K562 (cell line): Measurements from ENCODE around the gene MTFMT. TPM values are rescaled to one million over a fixed set of nuclear protein-coding genes. Genes with fewer than 3 reads are reported as not detected.

Experiments used
- ATAC-seq: fragments of 200-7000 bp; cut with Tn5 transposase; 3 replicates; pipeline ENCODE4 v1.9.1; 2020; ENCODE audit warnings: moderate library complexity
- BruUV-seq: library from RNA; stranded (reverse); fragments of 400-500 nt; replicated peaks from 2 replicates; lab custom pipeline; 2021; lab: Mats Ljungman, UMichigan
- CTCF ChIA-PET: fragments of 300-600 bp; formaldehyde crosslinking; extraction: SDS; loops from one replicate; lab custom pipeline; 2021; ENCODE audit warnings: low intra/inter-chr PET ratio; lab: Yijun Ruan, JAX
- POLR2A ChIA-PET: fragments of 300-600, 350-650 bp; sonication (Branson Sonifier 250); formaldehyde crosslinking; extraction: SDS; loops from one replicate; lab custom pipeline; 2021; ENCODE audit warnings: antibody characterized with exemption, inconsistent platforms; lab: Yijun Ruan, JAX
- DNase-seq, 4 experiments: peaks; one replicate each; pipeline versions ENCODE4 v3.0.0 to v3.0.0-alpha.2; 2011 to 2018; ENCODE audit warnings: low spot score in 3 of 4, mixed read lengths in 3 of 4; ENCODE audit errors: extremely low read depth in 1 of 4
- FAIRE-seq: peaks from 2 replicates; lab custom pipeline; 2011; peaks lifted over from hg19 to GRCh38; lab: Jason Lieb, UNC
- H2AFZ ChIP-seq: 2 replicates; pipeline ENCODE4 v1.6.0; 2011; ENCODE audit warnings: low read depth, low read length, control low read depth, inconsistent platforms
- H3K27ac ChIP-seq: fragments of 200-600 bp; 3 replicates; pipeline ENCODE4 v1.8.0; 2011; ENCODE audit warnings: low read depth, mild to moderate bottlenecking, control low read depth, inconsistent platforms, low read length, moderate library complexity, mixed read lengths; ENCODE audit errors: extremely low read depth
- H3K27me3 ChIP-seq, 2 experiments: fragments of 300-600 bp in 1 of 2; 2 replicates in 1 of 2; 3 replicates in 1 of 2; pipeline versions ENCODE4 v1.6.0 to v1.8.0; 2011; ENCODE audit warnings: inconsistent platforms in 2 of 2, low read length in 2 of 2, mild to moderate bottlenecking in 1 of 2, mixed read lengths in 1 of 2, moderate library complexity in 1 of 2; ENCODE audit not compliant: control insufficient read depth in 2 of 2, insufficient read depth in 2 of 2
- H3K36me3 ChIP-seq: fragments of 300-600 bp; 3 replicates; pipeline ENCODE4 v1.8.0; 2011; ENCODE audit warnings: mild to moderate bottlenecking, low read length, inconsistent platforms; ENCODE audit not compliant: control insufficient read depth, insufficient read depth
- H3K4me1 ChIP-seq, 2 experiments: fragments of 200-600 bp in 1 of 2; replicated peaks in 1 of 2; 2 replicates in 1 of 2; 3 replicates in 1 of 2; pipeline versions ENCODE4 v1.5.1 to v1.8.0; 2011; ENCODE audit warnings: inconsistent platforms in 2 of 2, low read length in 2 of 2, mild to moderate bottlenecking in 1 of 2, mixed read lengths in 1 of 2, moderate library complexity in 1 of 2; ENCODE audit not compliant: control insufficient read depth in 2 of 2, insufficient read depth in 2 of 2
- H3K4me2 ChIP-seq: 2 replicates; pipeline ENCODE4 v1.6.1; 2011; ENCODE audit warnings: low read length, control low read depth, inconsistent platforms, mixed read lengths; ENCODE audit not compliant: insufficient read depth
- H3K4me3 ChIP-seq: fragments of 200-600 bp; sonication (generic), shearing (Covaris generic); 2 replicates; pipeline ENCODE4 v1.5.1; 2016; ENCODE audit warnings: control low read depth, inconsistent platforms
- H3K79me2 ChIP-seq: fragments of 200-600 bp; 3 replicates; pipeline ENCODE4 v1.8.0; 2011; ENCODE audit warnings: low read length, inconsistent platforms; ENCODE audit not compliant: control insufficient read depth, insufficient read depth
- H3K9ac ChIP-seq, 2 experiments: 2 replicates each; pipeline versions ENCODE4 v1.6.0 to v1.6.1; 2011; ENCODE audit warnings: low read depth in 2 of 2, low read length in 2 of 2, control low read depth in 1 of 2, inconsistent platforms in 1 of 2, mild to moderate bottlenecking in 1 of 2, mixed read lengths in 1 of 2; ENCODE audit not compliant: insufficient read depth in 1 of 2
- H3K9me1 ChIP-seq: one replicate; pipeline ENCODE4 v1.6.0; 2011; ENCODE audit warnings: inconsistent platforms, mild to moderate bottlenecking, low read length, moderate library complexity; ENCODE audit not compliant: control insufficient read depth, insufficient read depth
- H3K9me3 ChIP-seq: replicated peaks from 2 replicates; pipeline ENCODE4 v1.5.1; 2011; ENCODE audit warnings: low read depth, low read length, inconsistent platforms; ENCODE audit not compliant: control insufficient read depth, insufficient read depth
- H4K20me1 ChIP-seq: replicated peaks from 2 replicates; pipeline ENCODE4 v1.6.1; 2011; ENCODE audit warnings: low read length, inconsistent platforms, mixed read lengths; ENCODE audit not compliant: control insufficient read depth, insufficient read depth
- BCOR ChIP-seq: fragments of 450-650 bp; IDR thresholded peaks from 2 replicates; pipeline ENCODE4 v1.6.1; 2016
- ETV1 ChIP-seq: fragments of 450-650 bp; conservative IDR thresholded peaks from 2 replicates; pipeline ENCODE4 v1.6.1; 2016; ENCODE audit warnings: missing genetic modification characterization, control low read depth, low read depth, missing compliant biosample characterization
- GATAD2A ChIP-seq: fragments of 450-650 bp; IDR thresholded peaks from 2 replicates; pipeline ENCODE4 v1.6.1; 2017
- MTA1 ChIP-seq: fragments of 450-650 bp; IDR thresholded peaks from 2 replicates; pipeline ENCODE4 v1.6.1; 2017; ENCODE audit warnings: borderline replicate concordance
- TSC22D4 ChIP-seq: fragments of 450-650 bp; IDR thresholded peaks from 2 replicates; pipeline ENCODE4 v1.6.1; 2016; ENCODE audit warnings: missing genetic modification characterization, missing biosample characterization, control low read depth
- WGBS: fragments of 100-300 bp; shearing (Covaris generic); methylation state at CpG from one replicate; pipeline ENCODE4 v1.1.6; 2016; ENCODE audit warnings: low coverage, mixed read lengths; ENCODE audit not compliant: insufficient coverage; ENCODE audit errors: missing lambda C conversion rate; 5-methylcytosine and 5-hydroxymethylcytosine counted together
- in situ Hi-C: fragments of 300-500 bp; cut with MboI; formaldehyde crosslinking; loops from 4 replicates; pipeline ENCODE4 v1.15.0; 2018; ENCODE audit warnings: inconsistent platforms, mixed read lengths
- intact Hi-C: fragments of 100-400 bp; cut with micrococcal nuclease; formaldehyde crosslinking; loops from 2 replicates; pipeline ENCODE4 v1.14.2; 2022
- polyA plus RNA-seq, 8 experiments: library from polyadenylated mRNA; depleted of rRNA in 4 of 8; stranded (reverse) in 5 of 8; unstranded in 3 of 8; fragments of >200 nt; fragmentation: Nextera tagmentation in 2 of 8; fragmentation: Illumina TruSeq in 1 of 8; extraction: Ambion mirVana in 2 of 8; extraction: Trizol in 1 of 8; gene quantifications; 2 replicates each; pipeline versions ENCODE4 v1.2.1 to v1.2.3, GENCODE V29; 2011 to 2014; ENCODE audit warnings: inconsistent platforms in 1 of 8, missing spikeins in 1 of 8
- total RNA-seq, 7 experiments: library from RNA; depleted of rRNA in 6 of 7; stranded (reverse); fragments of >200 nt in 6 of 7; fragmentation: Illumina TruSeq in 2 of 7; extraction: Trizol in 2 of 7; gene quantifications; 2 replicates each; pipeline versions ENCODE4 v1.2.1 to v1.2.3, GENCODE V29; 2011 to 2021; ENCODE audit warnings: low replicate concordance in 1 of 7
- TF ChIP-seq, protein P1 (sequence below): fragments of 450-650 bp; formaldehyde crosslinking; IDR thresholded peaks from 2 replicates; pipeline ENCODE4 v1.4.0; 2022; ENCODE audit warnings: missing genetic modification characterization
- TF ChIP-seq, protein P2 (sequence below): IDR thresholded peaks from 2 replicates; pipeline ENCODE4 v1.6.1; 2016; ENCODE audit warnings: missing genetic modification characterization, missing compliant biosample characterization
- TF ChIP-seq, protein P3 (sequence below): sonication (generic); formaldehyde crosslinking; IDR thresholded peaks from 2 replicates; pipeline ENCODE4 v1.8.1; 2023; ENCODE audit warnings: mild to moderate bottlenecking, missing genetic modification reagents
- TF ChIP-seq, protein P4 (sequence below): fragments of 450-650 bp; IDR thresholded peaks from 2 replicates; pipeline ENCODE4 v1.6.1; 2016; ENCODE audit warnings: antibody characterized with exemption
- TF ChIP-seq, protein P5 (sequence below): sonication (generic); IDR thresholded peaks from 2 replicates; pipeline ENCODE4 v1.6.1; 2016

The MTFMT gene
- total and polyA plus RNA-seq, 9 of the 15 experiments (the other 6 are each of a cell fraction or from before 2014, with no cell fraction given), result 1.4 to 31.1 (median 16.2) TPM

DNA sequence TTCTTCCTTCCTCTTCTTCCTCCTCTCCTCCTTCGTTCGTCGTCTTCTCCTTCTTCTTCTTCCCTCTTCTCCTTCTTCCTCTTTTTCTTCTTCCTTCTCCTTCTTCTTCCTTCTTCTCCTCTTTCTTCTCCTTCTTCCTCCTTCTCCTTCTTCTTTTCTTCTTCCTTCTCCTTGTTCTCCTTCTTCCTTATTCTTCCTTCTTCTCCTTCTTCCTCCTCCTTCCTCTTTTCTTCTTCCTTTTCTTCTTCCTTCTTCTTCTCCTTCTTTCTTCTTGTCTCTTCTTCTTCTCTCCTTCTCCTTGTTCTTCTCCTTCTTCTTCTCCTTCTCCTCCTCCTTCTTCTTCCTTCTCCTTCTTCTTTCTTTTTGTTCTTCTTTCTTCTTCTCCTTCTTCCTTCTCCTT is 75.0 kb downstream of the MTFMT start (continued):
- TF ChIP-seq, protein P1, sequence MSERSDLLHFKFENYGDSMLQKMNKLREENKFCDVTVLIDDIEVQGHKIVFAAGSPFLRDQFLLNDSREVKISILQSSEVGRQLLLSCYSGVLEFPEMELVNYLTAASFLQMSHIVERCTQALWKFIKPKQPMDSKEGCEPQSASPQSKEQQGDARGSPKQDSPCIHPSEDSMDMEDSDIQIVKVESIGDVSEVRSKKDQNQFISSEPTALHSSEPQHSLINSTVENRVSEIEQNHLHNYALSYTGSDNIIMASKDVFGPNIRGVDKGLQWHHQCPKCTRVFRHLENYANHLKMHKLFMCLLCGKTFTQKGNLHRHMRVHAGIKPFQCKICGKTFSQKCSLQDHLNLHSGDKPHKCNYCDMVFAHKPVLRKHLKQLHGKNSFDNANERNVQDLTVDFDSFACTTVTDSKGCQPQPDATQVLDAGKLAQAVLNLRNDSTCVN (CRISPR knock-in tag), result peak; percentile 26; the same call in 1 of the 2 replicates
- TF ChIP-seq TSC22D4 (tag) (no peak), BCOR (0 out of 2 replicates have a peak, but pooled peaks have one; percentile 11)
- TF ChIP-seq, protein P2, sequence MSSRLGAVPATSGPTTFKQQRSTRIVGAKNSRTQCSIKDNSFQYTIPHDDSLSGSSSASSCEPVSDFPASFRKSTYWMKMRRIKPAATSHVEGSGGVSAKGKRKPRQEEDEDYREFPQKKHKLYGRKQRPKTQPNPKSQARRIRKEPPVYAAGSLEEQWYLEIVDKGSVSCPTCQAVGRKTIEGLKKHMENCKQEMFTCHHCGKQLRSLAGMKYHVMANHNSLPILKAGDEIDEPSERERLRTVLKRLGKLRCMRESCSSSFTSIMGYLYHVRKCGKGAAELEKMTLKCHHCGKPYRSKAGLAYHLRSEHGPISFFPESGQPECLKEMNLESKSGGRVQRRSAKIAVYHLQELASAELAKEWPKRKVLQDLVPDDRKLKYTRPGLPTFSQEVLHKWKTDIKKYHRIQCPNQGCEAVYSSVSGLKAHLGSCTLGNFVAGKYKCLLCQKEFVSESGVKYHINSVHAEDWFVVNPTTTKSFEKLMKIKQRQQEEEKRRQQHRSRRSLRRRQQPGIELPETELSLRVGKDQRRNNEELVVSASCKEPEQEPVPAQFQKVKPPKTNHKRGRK (tag), result peak; percentile 97
- TF ChIP-seq, all 486 proteins: peak for 4

DNA sequence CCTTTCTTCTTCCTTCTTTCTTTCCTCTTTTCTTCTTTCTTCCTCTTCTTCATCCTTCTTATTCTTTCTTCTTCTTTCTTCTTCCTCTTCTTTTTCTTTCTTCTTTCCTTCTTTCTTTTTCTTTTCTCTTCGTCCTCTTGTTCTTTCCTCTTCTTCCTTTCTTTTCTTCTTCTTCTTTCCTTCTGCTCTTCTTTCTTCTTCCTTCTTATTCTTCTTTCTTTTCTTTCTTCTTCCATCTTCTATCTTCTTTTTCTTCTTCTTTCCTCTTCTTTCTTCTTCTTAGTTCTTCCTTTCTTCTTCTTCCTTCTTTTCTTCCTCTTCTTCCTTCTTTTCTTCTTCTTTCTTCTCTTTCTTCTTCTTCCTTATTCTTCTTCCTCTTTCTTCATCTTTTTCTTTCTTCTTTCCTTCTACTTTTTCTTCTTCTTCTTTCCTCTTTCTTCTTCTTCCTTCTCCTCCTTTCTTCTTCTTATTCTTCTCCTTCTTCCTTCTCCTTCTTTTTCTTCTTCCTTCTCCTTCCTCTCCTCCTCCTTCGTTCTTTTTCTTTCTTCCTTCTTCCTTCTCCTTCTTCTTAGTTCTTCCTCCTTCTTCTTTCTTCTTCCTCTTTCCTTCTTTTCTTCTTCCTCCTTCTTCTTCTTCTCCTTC is 77.5 kb downstream of the MTFMT start:
- Histone ChIP-seq H3K4me1 (no peaks in the 10 kb centered on the region), H3K79me2 (no peaks in the 10 kb centered on the region), H4K20me1 (no peaks in the 10 kb centered on the region), H3K9me1 (no peaks in the 10 kb centered on the region), H3K9ac (no peak overlapping the region), H3K4me2 (no peak overlapping the region), H3K36me3 (peaks cover 13% of the 10 kb centered on the region; the same call in 2 of the 3 replicates), H3K27ac (no peak overlapping the region), H3K27me3 (peaks cover 2 to 5% of the 10 kb centered on the region in 2 experiments; a peak in 1 of 5 replicates), H2AFZ (no peak overlapping the region), H3K9me3 (no peaks in the 10 kb centered on the region), H3K4me3 (no peak overlapping the region)
- ATAC-seq (no peak), DNase-seq (no peak), FAIRE-seq (no peak)
- in situ Hi-C loops (no loop called here), intact Hi-C loops (no loop called here)
- no TSS peak for BruUV-seq
- ChIA-PET CTCF (interaction anchor here (0.6 kb wide), 1 partner anchor 795 kb away, joined by 3 read pairs; no protein-coding TSS in a partner anchor), POLR2A (no interaction called here)
- WGBS, result 23% methylated on average over 2 of the region's 2 CpGs
- TF ChIP-seq MTA1 (peak; percentile 71), ETV1 (tag) (no peak), GATAD2A (0 out of 2 replicates have a peak, but pooled peaks have one; percentile 23)
- TF ChIP-seq, protein P3, sequence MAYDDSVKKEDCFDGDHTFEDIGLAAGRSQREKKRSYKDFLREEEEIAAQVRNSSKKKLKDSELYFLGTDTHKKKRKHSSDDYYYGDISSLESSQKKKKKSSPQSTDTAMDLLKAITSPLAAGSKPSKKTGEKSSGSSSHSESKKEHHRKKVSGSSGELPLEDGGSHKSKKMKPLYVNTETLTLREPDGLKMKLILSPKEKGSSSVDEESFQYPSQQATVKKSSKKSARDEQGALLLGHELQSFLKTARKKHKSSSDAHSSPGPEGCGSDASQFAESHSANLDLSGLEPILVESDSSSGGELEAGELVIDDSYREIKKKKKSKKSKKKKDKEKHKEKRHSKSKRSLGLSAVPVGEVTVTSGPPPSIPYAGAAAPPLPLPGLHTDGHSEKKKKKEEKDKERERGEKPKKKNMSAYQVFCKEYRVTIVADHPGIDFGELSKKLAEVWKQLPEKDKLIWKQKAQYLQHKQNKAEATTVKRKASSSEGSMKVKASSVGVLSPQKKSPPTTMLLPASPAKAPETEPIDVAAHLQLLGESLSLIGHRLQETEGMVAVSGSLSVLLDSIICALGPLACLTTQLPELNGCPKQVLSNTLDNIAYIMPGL (CRISPR knock-in tag), result no peak
- TF ChIP-seq, protein P4, sequence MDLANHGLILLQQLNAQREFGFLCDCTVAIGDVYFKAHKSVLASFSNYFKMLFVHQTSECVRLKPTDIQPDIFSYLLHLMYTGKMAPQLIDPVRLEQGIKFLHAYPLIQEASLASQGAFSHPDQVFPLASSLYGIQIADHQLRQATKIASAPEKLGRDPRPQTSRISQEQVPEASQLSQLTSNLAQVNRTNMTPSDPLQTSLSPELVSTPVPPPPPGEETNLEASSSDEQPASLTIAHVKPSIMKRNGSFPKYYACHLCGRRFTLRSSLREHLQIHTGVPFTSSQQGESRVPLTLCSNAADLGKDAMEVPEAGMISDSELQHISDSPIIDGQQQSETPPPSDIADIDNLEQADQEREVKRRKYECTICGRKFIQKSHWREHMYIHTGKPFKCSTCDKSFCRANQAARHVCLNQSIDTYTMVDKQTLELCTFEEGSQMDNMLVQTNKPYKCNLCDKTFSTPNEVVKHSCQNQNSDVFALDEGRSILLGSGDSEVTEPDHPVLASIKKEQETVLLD, result 0 out of 2 replicates have a peak, but pooled peaks have one; percentile 52
- TF ChIP-seq, protein P5, sequence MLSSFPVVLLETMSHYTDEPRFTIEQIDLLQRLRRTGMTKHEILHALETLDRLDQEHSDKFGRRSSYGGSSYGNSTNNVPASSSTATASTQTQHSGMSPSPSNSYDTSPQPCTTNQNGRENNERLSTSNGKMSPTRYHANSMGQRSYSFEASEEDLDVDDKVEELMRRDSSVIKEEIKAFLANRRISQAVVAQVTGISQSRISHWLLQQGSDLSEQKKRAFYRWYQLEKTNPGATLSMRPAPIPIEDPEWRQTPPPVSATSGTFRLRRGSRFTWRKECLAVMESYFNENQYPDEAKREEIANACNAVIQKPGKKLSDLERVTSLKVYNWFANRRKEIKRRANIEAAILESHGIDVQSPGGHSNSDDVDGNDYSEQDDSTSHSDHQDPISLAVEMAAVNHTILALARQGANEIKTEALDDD, result no peak
- TF ChIP-seq, protein P2 (tag), result peak; percentile 98
